ENCODE data around the gene PDE11A. TPM values are rescaled to one million over a fixed set of nuclear protein-coding genes. Genes with fewer than 3 reads are reported as not detected.

PDE11A gene
- total RNA-seq, 2 experiments from 2014 or later = not detected

DNA sequence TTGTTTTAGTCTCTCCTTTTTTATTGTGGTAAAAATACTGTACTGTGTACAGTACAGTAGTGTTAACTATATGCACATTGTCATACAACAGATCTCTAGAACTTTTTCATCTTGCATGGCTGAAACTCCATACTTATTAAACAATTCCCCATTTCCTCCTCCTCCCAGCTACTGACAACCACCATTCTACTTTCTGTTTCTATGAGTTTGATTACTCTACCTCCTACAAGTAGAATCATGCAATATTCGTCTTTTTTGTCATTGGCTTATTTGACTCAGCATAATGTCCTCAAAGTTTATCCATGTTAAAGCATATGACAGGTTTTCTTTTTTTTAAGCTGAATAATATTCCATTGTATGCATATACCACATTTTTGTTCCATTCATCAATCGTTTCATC lies 341.8 kb downstream of the PDE11A start:
- ChIA-PET POLR2A (no interaction called here), CTCF (interaction anchor here (0.8 to 1.5 kb wide), 2 partner anchors 9 to 566 kb away, joined by 3 to 5 read pairs; no protein-coding TSS in a partner anchor)
- H3K4me3 Mint-ChIP-seq = no peak overlapping the region
- DNase-seq = no peak
- intact Hi-C loops (cut with micrococcal nuclease) = no loop called here
- no peak overlapping the region for H3K27ac Mint-ChIP-seq
- H3K9me3 Mint-ChIP-seq = no peaks in the 10 kb centered on the region
- H3K4me1 Mint-ChIP-seq (ENCODE audit: low read depth) = peaks cover 3% of the 10 kb centered on the region
- H3K36me3 Mint-ChIP-seq = no peaks in the 10 kb centered on the region
- H3K27me3 Mint-ChIP-seq = peaks cover 25% of the 10 kb centered on the region

DNA sequence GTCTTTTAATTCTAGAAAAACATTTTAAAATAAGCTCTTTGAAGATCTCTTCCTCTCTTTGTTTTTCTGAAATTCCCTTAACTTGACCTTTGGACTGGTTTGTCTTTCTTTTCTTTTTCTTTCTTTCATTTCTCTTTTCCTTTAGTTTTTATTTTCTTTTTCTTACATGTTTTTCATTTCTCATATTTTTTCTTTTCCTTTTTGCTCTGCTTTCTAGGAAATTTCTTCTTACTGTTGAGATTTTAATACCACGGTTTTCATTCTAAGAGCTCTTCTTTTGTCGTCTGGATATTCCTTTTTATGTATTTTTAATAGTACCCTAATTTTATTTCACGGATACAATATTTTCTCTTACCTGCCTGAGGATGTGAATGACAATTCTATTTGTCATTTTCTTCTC lies 342.2 kb downstream of the PDE11A start:
- intact Hi-C loops (cut with micrococcal nuclease) = no loop called here
- no peaks in the 10 kb centered on the region for H3K9me3 Mint-ChIP-seq
- no peak for DNase-seq
- peaks cover 27% of the 10 kb centered on the region for H3K27me3 Mint-ChIP-seq
- no peak overlapping the region for H3K27ac Mint-ChIP-seq
- H3K36me3 Mint-ChIP-seq = no peaks in the 10 kb centered on the region
- H3K4me1 Mint-ChIP-seq (ENCODE audit: low read depth) = peaks cover 3% of the 10 kb centered on the region
- ChIA-PET POLR2A (no interaction called here), CTCF (interaction anchor here (1.5 kb wide), 1 partner anchor 566 kb away, joined by 5 read pairs; no protein-coding TSS in a partner anchor)
- H3K4me3 Mint-ChIP-seq = no peak overlapping the region

DNA sequence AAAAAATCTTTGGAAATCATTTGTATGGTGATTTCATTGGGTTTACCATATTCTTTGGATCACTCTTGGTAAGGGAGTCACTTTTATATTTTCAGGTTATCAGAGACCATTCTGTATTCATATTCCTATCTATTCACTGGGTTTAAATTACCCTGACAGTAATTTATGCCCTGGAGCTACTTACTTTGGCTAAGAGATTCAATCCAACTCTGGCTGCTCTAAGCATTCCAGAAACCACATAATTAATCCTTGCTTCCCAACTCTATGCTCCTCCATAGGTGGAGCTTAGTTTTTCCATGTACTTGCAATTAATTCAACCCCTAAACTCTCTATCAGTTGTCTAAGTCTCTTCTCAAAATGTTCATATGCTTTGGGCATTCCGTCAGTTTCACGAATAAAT lies 343.7 kb downstream of the PDE11A start:
- Mint-ChIP-seq H3K27me3 (peaks cover 24% of the 10 kb centered on the region), H3K4me3 (no peak overlapping the region), H3K9me3 (no peaks in the 10 kb centered on the region), H3K27ac (no peak overlapping the region), H3K4me1 (ENCODE audit: low read depth) (peaks cover 3% of the 10 kb centered on the region), H3K36me3 (no peaks in the 10 kb centered on the region)
- no peak for DNase-seq
- CTCF ChIA-PET = interaction anchor here (0.9 kb wide), 1 partner anchor 35 kb away, joined by 4 read pairs; no protein-coding TSS in a partner anchor
- intact Hi-C loops (cut with micrococcal nuclease) = loop anchor here (10.0 kb wide), 1 partner anchor 244 kb away; no protein-coding TSS in a partner anchor
- POLR2A ChIA-PET = no interaction called here

DNA sequence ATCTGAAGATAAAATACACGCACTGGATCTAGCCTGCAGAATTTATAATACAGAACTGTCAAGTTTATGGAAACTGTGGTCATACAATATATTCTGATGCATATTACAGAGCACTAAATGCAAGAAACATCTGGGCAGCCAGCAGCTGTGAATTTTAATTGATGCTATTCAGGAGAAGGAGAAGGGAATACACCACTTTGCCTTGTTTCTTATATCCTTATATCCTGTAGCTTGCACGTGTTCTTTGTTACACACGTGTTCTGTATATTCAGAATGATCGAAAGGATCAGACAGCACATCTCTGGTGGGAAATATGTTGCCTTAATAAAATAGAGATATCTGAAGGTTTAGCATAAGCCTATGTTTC lies 344.2 kb downstream of the PDE11A start:
- peaks cover 3% of the 10 kb centered on the region for H3K4me1 Mint-ChIP-seq (ENCODE audit: low read depth)
- CTCF ChIA-PET = no interaction called here
- no peak for DNase-seq
- no peak overlapping the region for H3K4me3 Mint-ChIP-seq
- peaks cover 24% of the 10 kb centered on the region for H3K27me3 Mint-ChIP-seq
- POLR2A ChIA-PET = no interaction called here
- no peak overlapping the region for H3K27ac Mint-ChIP-seq
- H3K9me3 Mint-ChIP-seq = no peaks in the 10 kb centered on the region
- H3K36me3 Mint-ChIP-seq = no peaks in the 10 kb centered on the region
- intact Hi-C loops (cut with micrococcal nuclease) = loop anchor here (10.0 kb wide), 1 partner anchor 244 kb away; no protein-coding TSS in a partner anchor

DNA sequence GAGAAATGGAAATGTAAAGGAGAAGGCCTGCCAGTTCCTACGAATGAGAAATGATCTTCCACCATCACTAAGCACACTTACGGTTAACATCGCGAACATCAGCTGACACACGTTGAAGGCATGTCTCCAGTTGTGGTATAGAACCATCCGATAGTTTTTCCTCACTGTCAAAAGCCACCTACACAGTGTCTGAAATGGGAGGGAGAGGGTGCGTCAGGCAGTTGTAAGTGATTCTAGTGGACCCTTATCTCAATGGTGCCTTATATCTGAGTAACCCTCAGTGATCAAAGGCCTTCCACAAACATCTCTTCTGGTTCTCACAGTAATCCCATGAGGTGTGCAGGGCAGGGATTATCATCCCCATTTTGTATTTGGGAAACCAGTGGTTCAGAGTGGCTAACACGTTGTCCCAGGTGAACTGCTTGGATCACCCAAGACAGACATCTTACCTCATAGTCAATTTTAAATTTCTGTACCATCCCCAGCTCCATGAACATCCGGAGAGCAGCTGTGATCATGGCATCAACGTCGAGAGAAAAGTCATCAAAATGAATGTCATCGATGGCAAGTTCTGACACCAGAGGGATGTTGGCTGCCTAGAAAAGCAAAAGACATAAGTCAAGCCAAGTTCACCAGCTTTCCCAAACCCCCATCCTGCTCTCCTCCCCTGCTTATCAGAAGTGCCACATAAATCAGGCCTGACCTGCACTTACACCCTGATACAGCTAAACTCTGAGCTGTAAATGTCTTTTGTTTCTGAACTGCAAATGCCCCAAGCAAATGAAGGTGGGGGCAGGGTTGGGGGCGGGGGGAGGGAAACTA lies 344.8 kb downstream of the PDE11A start:
- ChIA-PET CTCF (no interaction called here), POLR2A (no interaction called here)
- Mint-ChIP-seq H3K27ac (no peak overlapping the region), H3K9me3 (no peaks in the 10 kb centered on the region), H3K27me3 (peaks cover 25% of the 10 kb centered on the region), H3K4me3 (no peak overlapping the region), H3K4me1 (ENCODE audit: low read depth) (peaks cover 3% of the 10 kb centered on the region), H3K36me3 (no peaks in the 10 kb centered on the region)
- DNase-seq = no peak
- intact Hi-C loops (cut with micrococcal nuclease) = loop anchor here (10.0 kb wide), 1 partner anchor 243 kb away; no protein-coding TSS in a partner anchor

DNA sequence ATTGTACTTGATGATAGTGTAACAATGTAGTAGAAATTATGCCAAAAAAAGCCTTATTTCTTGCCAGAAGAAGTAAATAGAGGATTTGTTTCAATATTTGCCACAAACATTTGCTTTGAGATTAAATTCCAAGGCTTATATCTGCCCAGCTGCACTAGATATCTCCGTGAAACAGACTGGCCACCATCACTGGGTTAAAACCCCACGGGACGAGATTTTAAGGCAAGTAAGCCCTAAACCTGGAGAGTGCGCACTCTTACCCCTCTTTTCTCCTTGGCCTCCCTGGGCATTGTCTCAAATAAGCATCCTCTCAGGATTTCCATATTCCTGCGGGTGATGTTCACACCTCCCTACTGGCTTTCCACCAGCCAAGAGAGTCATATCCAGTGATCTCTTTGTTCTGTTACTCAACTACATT lies 345.6 kb downstream of the PDE11A start:
- intact Hi-C loops (cut with micrococcal nuclease) = loop anchor here (10.0 kb wide), 1 partner anchor 242 kb away; no protein-coding TSS in a partner anchor
- H3K36me3 Mint-ChIP-seq = no peaks in the 10 kb centered on the region
- H3K27me3 Mint-ChIP-seq = peaks cover 25% of the 10 kb centered on the region
- no peak overlapping the region for H3K27ac Mint-ChIP-seq
- CTCF ChIA-PET = no interaction called here
- peaks cover 3% of the 10 kb centered on the region for H3K4me1 Mint-ChIP-seq (ENCODE audit: low read depth)
- H3K4me3 Mint-ChIP-seq = no peak overlapping the region
- DNase-seq = no peak
- POLR2A ChIA-PET = no interaction called here
- no peaks in the 10 kb centered on the region for H3K9me3 Mint-ChIP-seq

DNA sequence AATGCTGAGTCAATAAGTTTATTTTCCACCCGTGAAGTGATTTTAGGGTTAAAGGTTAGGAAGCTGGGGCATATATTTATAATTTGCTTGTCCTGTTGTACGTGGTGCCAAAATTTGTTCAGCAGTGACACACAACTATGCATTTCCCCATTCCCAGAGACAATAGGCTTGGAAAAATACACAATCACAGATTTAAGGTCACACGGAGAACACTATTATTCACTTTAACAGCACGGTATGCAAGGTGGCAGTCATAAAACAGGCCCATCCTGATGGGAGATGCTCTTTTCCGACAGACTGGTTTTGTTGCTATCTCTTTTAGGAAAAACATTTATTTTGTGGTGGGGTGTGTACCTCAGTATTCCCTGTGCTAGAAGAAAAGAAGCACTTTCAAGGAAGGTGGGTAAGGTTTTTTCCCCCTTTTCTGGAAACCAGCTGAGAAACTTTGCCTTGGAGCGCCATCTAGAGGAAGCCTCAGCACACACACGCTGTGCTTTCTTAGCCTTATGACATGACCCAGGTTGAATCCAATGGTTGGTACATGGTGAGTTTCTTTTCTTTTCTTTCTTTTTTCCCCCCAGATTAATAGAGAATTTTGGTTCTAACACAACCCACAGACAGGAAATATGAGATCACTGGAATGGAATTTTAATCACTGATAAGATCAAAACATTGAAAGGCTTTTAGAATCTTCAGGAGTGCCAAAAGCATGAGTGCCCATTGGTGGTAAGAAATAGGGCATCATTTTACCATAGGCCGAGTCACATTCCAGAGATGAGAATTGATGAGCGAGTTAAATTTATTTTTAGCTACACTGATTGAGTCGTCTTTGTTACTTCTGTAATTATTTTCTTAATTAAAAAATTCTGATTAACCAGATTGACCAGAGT lies 347.9 kb downstream of the PDE11A start:
- Mint-ChIP-seq H3K4me3 (no peak overlapping the region), H3K27ac (no peak overlapping the region), H3K27me3 (peaks cover 16% of the 10 kb centered on the region), H3K4me1 (ENCODE audit: low read depth) (no peaks in the 10 kb centered on the region), H3K36me3 (no peaks in the 10 kb centered on the region), H3K9me3 (no peaks in the 10 kb centered on the region)
- intact Hi-C loops (cut with micrococcal nuclease) = loop anchor here (1.0 to 10.0 kb wide), 3 partner anchors 240 to 560 kb away; no protein-coding TSS in a partner anchor
- CTCF ChIA-PET = interaction anchor here (0.8 to 5.5 kb wide), 19 partner anchors 8 to 576 kb away, joined by 3 to 52 read pairs (median 4); no protein-coding TSS in a partner anchor
- POLR2A ChIA-PET = interaction anchor here (0.6 kb wide), 2 partner anchors 156 to 576 kb away, joined by 3 to 4 read pairs; no protein-coding TSS in a partner anchor
- peak; percentile 63 for DNase-seq

DNA sequence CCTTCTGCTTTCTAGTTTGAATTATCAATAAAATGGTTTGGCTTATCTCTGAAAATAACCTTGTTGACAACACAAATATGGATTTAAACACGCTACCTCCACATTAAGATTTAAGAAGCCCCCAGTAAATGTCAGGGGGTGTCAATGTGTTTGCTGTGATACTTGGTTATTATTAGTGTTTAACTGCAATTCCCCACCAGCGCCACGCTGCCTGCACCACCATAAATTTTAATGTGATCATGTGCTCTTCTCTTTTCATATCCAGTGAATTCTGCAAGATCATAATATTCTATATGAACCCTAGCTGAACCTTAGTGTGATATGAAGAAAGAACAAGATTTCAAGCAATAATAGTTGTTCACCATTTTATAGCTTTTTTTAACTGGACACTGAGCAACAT lies 349.3 kb downstream of the PDE11A start:
- POLR2A ChIA-PET = no interaction called here
- H3K36me3 Mint-ChIP-seq = no peaks in the 10 kb centered on the region
- H3K4me3 Mint-ChIP-seq = no peak overlapping the region
- peaks cover 15% of the 10 kb centered on the region for H3K27me3 Mint-ChIP-seq
- H3K27ac Mint-ChIP-seq = no peak overlapping the region
- intact Hi-C loops (cut with micrococcal nuclease) = loop anchor here (10.0 kb wide), 1 partner anchor 238 kb away; no protein-coding TSS in a partner anchor
- no peaks in the 10 kb centered on the region for H3K9me3 Mint-ChIP-seq
- H3K4me1 Mint-ChIP-seq (ENCODE audit: low read depth) = no peaks in the 10 kb centered on the region
- CTCF ChIA-PET = interaction anchor here (0.6 to 5.5 kb wide), 5 partner anchors 16 to 558 kb away, joined by 3 to 52 read pairs (median 3); no protein-coding TSS in a partner anchor
- DNase-seq = no peak

DNA sequence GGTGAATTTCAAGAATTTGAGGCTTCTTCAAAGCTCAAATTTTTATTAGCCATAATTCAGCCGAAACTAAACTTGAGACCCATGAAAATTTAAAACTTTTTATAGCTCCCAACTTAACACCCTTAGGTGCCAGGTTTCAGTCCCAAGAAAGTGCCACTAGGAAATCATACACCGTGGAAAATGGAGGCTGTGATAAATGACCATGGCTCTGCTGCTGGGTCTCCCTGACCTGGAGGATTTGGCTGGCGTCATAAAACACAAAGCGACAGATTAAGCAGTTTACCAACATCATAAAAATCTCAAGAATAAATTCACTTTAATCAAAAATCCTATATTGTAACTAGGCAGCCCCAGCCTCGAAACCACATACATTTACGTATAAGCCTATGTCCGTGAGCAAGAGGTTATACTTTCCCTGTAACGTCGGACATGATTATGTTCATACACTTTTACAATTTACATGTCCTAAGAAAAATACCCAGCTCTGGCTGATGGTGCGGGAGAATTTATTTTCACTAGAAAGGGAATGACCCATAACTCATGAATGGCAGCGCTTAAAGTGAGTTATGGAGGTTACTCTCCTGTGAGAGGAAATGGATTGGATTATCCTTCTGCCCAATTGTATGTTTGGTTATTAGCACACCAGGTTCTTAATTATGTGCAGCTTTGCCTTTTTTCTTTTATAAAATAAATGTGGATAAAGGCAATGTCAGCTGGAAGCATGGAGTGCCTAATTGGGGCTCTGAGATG lies 350.6 kb downstream of the PDE11A start:
- no peak overlapping the region for H3K4me3 Mint-ChIP-seq
- H3K36me3 Mint-ChIP-seq = no peaks in the 10 kb centered on the region
- DNase-seq = no peak
- peaks cover 12% of the 10 kb centered on the region for H3K27me3 Mint-ChIP-seq
- no peak overlapping the region for H3K27ac Mint-ChIP-seq
- ChIA-PET POLR2A (no interaction called here), CTCF (interaction anchor here (1.2 to 5.5 kb wide), 3 partner anchors 9 to 387 kb away, joined by 3 to 52 read pairs (median 3); no protein-coding TSS in a partner anchor)
- no peaks in the 10 kb centered on the region for H3K4me1 Mint-ChIP-seq (ENCODE audit: low read depth)
- intact Hi-C loops (cut with micrococcal nuclease) = loop anchor here (10.0 kb wide), 1 partner anchor 237 kb away; no protein-coding TSS in a partner anchor
- H3K9me3 Mint-ChIP-seq = no peaks in the 10 kb centered on the region

DNA sequence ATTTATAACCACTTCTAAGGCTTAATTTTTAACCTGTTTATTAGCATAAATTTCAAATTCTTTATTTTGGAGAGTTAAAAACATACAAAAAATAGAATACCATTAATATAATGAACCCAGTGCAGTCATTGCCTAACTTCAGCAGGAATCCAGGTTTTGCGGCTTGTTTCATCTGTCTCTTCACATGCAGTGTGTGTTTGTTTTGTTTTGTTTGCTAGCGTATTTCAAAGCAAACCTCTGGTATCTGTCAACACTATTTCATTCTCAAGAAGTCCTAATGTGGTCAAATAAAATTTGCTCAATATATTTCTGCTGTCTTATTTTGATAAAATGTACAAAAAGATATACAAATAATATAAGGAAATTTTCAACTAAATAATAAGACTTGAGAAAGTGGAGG lies 351.5 kb downstream of the PDE11A start:
- H3K27ac Mint-ChIP-seq = no peak overlapping the region
- H3K9me3 Mint-ChIP-seq = no peaks in the 10 kb centered on the region
- CTCF ChIA-PET = interaction anchor here (1.2 to 5.5 kb wide), 2 partner anchors 10 to 386 kb away, joined by 3 to 52 read pairs; no protein-coding TSS in a partner anchor
- H3K27me3 Mint-ChIP-seq = peaks cover 10% of the 10 kb centered on the region
- no peak for DNase-seq
- H3K4me1 Mint-ChIP-seq (ENCODE audit: low read depth) = no peaks in the 10 kb centered on the region
- intact Hi-C loops (cut with micrococcal nuclease) = loop anchor here (10.0 kb wide), 1 partner anchor 236 kb away; no protein-coding TSS in a partner anchor
- no peaks in the 10 kb centered on the region for H3K36me3 Mint-ChIP-seq
- H3K4me3 Mint-ChIP-seq = no peak overlapping the region
- POLR2A ChIA-PET = no interaction called here

DNA sequence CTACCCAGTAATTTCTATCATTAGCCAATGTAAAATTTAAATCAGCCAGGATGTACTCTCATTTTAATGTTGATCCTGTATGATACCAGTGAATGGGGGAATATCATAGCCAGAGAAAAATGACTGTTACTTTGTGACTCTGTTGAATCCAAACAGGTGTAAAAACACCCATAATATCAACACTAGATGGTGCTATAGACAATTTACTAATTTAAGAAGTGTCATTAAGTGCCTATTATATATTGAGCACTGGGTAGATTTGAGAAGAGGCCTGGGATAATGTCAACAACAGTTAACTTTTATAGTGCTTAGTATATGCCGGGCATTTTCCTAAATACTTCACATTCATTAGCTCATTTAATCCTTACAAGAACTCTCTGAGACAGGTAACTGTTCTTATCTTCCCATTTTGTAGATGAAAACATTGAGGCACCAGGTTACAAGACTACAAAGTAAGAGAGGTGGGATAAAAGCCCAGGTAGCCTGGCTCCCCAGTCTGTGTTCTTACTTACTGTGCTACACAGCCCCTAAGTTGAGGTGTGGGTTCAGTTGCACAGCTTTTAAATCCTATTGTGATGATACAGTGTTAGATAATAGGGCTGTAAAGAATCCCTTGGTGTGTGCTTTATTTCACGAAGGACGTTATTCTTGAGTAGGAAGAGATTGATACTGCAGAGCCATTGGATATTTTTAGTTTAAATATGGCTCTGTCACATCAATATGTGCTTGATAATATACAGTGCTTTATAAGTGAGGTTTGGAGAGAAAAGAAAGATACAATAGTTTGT lies 354.6 kb downstream of the PDE11A start:
- H3K36me3 Mint-ChIP-seq = no peaks in the 10 kb centered on the region
- no peak overlapping the region for H3K27ac Mint-ChIP-seq
- intact Hi-C loops (cut with micrococcal nuclease) = no loop called here
- no peaks in the 10 kb centered on the region for H3K4me1 Mint-ChIP-seq (ENCODE audit: low read depth)
- peaks cover 2% of the 10 kb centered on the region for H3K27me3 Mint-ChIP-seq
- no peak for DNase-seq
- ChIA-PET CTCF (interaction anchor here (0.6 to 1.0 kb wide), 2 partner anchors 11 to 1066 kb away, joined by 3 read pairs; no protein-coding TSS in a partner anchor), POLR2A (no interaction called here)
- no peaks in the 10 kb centered on the region for H3K9me3 Mint-ChIP-seq
- H3K4me3 Mint-ChIP-seq = no peak overlapping the region
